HG03521 (cell line): Measurements from ENCODE around the gene ABHD8.

Experiments
- ATAC-seq: cut with Tn5 transposase; IDR thresholded peaks from one replicate; pipeline ENCODE4 v1.9.1; 2021; ENCODE audit warnings: mild to moderate bottlenecking, moderate library complexity; ENCODE audit not compliant: unreplicated experiment

ABHD8 gene

DNA sequence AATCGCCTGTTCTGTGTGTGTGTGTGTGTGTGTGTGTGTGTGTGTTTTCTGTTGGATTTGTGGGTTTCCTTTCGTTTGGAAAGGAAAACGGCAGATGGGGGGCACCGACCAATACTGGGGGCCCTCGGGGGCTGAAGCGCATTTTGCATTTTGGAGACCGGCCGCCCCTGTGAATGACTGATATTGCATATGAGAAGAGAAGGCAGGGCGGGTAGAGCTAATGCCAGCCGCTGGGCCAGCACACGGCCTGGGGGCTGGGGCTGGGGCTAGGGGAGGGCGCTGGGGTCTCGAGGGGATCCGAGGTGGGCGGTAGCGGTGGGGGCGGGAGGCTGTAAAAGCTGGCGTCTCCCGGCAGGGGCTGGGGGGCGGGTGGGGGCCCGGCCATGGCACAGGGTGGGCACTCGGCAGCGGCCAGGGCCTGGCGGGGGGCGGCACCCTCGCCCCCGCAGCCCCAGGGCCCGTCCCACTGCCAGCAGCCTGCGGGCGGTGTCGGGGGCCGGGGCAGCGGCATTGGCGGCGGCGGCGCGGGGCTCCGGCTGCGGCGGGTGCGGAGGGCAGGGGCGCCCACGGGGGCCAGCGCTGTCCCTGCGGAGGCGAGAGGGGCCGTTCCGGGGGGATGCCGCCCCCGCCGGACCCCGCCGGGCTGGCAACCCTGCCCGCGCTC lies 20.2 kb upstream of the ABHD8 start:
- ATAC-seq, result no peak

DNA sequence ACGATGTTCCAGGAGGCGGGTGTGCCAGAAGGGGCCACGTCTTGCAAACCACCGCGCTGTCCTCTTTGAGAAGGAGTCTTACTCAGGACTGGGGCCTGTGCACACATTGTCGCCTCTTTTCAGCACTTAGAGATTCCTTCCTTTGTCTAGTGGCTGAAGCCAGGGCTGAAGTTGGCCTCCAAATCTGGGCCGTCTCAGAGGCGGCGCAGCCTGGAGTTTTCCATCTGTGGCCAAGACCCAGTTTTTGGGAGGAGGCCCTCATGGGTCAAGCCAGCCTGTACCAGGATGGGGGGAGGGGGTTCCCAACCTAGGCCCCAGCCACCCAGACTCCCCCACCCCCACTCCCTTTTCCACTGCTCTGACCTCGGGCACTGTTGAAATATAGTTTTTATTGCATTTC lies 19.6 kb upstream of the ABHD8 start:
- ATAC-seq, result no peak

DNA sequence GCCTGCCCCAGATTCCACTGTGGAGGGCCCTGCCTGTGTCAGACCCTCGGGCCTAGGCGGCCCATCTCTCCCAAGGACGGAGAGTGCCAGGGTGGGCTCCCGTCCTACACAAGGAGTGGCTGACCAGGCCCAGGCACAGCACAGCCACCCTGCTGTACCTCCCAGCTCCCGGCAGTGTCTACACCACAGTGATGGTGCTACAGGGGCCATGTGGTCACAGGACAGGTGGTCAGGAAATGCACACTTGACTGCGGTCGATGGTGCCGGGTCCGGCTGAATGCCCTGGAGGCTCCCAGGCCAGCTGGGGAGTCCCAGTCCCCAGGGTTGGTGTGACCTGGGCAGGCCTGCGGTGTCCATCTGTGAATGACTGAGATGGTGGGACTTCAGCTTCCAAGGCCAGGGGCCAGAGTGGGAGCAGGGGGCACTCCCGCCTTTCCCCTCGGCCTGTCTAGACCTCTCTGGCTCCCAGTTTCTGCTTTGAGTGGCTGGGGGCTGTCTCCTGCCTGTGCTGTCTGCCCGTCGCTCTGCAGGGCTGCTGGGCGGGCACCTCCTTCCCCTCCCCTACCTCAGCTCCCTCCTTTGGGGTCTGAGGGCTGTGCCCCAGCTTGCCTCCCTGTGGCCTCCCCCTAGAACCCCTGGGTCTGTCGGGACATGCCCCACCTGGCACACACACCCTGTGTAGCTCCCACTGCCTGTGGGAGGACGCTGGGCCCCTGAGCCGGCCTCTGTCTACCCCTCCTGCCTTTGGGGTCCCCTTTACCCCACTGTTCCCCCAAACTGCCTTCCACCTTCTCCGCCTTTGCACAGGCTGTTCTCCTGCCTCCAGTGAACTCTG lies 18.6 kb upstream of the ABHD8 start:
- no peak for ATAC-seq

DNA sequence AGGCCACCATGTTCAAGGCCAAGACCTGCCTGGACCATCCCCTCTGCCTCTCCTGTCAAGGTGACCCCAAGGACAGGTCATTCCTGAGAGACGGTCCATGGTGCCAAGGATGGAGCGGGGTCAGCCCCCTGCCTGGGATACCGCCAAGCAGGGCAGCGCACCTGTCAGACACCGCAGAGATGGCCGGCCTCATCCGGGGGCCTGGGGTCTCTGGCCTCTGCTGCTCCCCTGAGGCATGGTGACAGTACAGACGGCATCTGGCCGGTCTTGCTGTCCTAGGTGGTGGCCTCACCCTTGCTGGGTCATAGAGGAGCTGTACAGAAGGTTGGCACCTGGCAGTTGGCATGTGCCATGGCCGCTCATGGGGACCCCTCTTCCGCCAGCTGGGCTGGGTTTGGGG lies 17.2 kb upstream of the ABHD8 start:
- no peak for ATAC-seq

DNA sequence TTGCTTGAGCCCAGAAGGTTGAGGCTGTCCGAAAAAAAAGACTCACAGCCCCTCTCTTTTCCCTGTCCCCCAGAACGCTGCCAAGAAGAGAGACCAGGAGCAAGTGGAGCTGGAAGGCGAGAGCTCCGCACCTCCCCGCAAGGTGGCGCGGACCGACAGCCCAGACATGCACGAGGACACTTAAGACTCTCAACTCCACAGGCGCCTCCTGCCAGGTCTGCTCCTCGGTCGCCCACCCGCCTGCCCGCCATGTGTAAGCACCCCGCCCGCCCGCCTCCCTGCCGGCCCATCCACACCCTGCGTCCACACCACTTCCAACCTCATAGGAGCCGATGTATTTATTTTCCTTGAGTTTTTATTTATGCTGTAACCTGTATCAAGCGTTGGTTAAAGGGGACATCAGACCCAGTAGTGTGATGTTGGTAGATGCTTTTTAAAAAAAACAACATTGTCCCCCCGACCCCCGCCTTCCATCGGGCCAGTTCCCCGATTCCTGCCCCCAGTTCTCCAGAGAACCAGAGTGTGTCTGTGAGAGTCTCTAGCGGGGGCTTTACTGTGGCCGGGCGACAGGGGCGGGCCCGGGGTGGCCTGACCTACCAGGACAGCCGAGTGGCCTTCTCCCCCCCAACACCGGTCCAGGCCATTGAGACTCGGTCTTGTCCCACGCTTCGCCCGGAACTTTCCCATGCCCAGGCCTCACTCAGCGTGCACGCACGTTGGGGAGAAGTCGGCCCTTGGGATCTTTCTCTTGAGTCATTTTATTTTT lies 16.4 kb upstream of the ABHD8 start:
- ATAC-seq, result no peak

DNA sequence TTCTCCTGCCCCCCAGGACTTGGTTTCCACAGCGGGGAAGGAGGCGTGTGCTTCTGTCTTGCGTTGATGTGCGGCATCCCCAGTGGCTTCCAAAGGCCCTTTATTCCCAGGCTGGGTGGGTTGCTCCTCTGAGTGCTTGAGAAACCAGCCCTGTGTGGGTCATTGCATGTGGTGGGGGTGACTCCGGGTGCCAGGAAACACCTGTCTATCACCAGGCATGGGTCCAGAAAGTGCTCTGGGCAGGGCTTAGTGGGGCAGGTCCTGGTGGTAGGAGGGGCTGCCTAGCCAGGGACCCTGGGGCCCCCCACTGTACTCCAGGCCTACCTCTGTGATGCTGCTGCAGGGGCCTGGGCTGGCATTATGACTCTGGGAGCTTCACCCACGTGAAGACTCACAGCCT lies 15.7 kb upstream of the ABHD8 start:
- ATAC-seq, result no peak

DNA sequence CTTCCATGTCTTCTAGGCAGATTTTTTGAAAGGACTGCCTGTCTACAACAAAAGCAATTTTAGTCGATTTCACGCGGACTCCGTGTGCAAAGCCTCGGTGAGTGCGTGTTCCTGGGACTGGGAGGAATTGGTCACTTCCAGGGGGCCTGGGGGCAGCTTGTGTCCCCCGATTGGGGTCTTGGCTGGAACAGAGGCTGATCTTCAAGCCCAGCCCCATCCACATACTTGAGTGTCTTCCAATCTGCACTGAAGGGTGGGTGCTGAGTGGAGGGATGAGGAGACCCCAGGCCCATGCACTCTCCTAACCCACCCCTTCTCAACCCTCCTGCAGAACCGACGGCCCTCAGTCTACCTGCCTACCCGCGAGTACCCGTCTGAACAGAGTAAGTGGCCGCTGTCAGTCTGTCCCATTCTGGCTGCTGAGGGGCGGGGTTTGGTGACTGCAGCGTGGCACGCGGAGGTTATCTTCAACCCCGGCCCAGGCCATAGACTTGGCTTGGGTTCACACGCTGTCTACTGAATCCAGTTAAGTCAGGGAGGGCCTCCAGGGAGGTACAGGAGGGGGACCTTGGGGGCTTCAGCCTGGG lies 10.9 kb upstream of the ABHD8 start:
- no peak for ATAC-seq

DNA sequence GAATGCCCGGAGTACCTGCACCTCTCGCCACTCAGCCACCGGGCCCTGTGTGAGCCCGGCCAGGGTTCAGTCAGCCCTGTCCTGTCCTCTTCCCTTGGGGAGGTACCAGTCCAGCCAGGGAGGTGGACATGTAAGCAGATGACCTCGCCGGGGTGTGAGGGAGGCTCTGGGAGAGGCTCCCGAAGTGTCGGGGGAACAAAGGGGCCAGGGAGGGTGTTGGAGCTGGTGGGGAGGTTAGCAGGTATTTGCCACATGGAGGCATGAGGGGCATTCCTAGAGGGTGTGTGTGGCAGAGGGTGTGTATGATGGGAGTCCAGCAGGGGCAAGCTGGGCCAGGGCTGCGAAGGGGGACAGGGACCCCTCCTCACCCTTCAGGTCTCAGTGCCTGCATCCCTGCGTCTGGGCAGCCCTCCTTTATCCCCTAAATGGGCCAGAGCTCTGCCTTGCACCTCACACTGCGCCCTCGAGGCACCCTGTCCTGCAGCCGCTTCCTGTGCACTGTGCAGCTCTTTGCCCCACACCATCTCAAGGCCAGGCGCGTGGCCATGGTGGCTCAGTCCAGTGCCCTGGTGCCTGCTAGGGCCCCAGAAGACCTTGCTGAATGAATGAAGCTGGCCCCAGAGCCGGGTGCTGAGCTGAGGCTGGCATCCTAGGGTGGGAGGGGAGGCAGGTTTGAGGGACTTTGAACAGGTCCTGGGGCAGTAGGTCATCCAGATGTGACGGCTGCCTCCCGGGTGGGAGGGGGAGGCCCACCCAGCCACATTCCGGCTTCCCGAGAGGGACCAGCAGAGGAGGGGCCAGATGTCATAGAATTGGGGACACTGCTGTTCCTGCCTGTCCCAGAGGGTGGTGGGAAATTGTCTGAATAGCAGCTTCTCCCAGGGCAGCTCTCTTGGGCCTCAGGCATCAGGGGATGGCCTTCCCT lies 9.2 kb upstream of the ABHD8 start:
- no peak for ATAC-seq

DNA sequence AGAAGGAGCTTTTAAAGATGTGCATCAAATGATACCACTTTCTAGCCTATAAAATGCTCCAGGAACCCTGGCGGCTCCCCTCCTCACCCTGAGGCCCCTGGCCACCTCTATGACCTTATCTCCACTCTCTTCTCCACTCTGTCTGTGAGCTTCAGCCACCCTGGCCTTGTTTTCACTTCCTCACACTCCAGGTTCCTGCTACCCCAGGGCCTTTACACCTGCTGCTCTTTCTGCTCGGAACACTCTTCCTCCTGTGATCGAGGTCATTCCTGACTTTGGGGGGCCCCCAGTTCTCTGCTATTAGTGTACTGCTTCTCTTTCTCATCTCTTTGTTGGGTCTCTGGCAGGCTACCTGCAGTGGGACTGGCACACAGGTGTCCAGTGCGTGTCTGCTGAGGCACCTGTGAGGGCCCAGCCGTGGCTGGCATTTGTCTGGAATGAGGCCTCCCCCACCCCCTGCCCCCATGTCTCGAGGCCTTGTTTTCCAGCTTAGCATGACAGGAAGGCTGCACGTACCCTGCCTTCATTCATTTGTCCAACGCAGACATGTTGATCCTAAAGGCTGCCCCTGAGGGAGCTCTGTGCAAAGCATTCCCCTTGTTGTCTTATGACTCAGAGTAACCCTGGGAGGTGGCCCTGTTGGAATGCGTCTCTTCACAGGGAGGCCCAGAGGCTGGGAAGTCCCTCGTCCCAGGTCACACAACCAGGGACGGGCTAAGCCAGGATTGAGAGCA lies 8.4 kb upstream of the ABHD8 start:
- no peak for ATAC-seq

DNA sequence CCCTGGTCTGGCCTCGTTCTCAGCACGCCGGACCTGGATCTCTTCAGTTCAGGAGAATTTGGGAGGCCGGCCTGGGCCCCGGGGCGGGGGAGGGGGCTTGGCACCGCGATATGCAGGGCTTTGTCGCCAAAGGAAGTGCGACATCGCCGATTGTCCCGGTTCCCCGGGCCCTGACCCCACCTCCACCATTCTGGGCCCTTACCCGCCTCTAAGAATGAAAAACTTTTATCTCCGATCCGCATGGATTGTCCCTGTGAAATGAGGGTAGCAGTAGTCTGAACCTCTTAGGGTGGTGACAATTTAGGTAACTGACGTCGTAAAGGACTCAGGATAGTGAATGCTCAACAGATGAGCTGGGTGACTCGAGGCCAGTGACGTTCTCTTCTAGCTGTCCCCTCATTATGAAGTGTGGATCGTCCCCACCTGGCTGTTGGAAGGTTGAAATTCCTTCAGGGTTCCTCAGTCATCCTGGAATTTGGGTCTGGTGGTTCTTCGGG lies 6.8 kb upstream of the ABHD8 start:
- no peak for ATAC-seq

DNA sequence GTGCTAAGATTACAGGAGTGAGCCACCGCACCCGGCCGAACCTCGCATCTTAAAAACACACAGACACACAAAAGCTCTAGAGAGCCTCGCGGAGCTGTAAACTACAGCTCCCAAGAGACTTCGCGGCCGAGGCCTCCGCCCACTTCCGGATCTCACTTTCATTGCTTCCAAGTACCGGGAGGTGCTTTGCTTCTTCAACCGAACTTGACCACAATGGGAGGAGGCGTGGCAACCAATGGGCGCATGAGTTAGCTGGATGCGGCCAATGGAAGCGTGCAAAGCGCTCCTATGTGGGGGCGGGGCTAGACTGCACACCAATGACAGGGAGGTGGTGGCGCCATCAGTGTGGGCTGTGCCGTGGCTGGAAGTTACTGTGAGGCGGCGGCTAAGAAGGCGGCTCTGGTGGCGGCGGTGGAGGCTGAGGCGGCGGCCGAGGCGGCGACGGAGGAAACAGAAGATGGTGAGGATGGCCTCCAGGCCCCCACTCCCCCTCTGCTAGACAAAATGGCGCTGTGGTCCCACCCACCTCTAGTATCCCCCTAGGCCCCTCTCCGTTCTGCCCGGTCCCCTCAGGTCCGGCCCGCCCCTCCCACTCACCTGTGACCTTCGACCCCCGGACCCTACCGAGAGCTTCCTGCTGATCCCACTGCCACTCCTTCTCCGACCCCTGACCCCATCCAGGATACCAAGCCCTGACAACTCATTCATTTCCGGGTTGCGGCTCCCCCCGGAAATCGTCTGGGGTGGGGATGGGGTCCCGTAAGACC lies 6.2 kb upstream of the ABHD8 start, which contains the start of gene DDA1:
Gene DDA1, plus strand, starts transcription at position 366 of the 767 bp plus-strand sequence. Its CDS starts 92 bp downstream, at position 458.
- ATAC-seq, result peak; percentile 54

DNA sequence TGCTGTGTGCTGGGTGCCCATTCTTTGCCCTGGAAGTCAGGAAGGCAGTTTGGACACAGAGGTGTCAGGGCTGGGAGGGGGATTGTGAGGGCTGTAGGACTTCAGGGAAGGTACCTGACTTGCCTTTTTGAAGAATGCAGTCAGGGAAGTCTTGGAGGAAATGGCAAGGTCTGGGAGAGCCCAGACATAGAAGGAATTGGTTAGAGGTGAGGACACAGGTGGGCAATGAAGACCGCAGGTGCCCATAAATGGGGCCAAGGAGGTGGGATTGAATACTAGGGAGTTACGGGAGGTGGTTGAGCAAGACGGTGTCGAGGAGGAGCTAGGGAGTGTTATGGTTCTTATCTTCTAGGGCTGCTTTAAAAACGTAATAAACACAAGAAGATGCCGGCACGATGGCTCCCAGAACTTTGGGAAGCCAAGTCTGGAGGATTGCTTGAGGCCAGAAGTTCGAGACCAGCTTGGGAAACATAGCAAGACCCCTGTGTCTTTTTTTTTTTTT lies 4.7 kb upstream of the ABHD8 start:
- ATAC-seq, result no peak

DNA sequence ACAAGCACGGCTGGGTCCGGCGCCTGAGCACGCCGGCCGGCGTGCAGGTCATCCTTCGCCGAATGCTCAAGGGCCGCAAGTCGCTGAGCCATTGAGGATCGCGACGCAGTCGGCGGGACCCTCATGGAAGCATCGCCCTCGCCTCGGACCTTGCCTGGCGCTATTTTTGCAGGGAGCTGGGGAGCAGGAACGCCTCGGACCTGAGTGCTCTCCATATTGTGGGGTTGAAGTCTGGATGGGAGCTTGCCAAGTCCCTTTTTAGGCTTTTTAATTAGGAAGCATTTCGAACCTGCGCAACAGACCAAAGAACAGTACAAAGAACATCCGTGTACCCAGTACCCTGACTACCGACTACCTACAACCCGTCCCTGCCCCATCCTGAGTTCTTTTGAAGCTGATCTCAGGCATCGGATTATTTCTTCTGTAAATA lies 3.1 kb upstream of the ABHD8 start:
- no peak for ATAC-seq

DNA sequence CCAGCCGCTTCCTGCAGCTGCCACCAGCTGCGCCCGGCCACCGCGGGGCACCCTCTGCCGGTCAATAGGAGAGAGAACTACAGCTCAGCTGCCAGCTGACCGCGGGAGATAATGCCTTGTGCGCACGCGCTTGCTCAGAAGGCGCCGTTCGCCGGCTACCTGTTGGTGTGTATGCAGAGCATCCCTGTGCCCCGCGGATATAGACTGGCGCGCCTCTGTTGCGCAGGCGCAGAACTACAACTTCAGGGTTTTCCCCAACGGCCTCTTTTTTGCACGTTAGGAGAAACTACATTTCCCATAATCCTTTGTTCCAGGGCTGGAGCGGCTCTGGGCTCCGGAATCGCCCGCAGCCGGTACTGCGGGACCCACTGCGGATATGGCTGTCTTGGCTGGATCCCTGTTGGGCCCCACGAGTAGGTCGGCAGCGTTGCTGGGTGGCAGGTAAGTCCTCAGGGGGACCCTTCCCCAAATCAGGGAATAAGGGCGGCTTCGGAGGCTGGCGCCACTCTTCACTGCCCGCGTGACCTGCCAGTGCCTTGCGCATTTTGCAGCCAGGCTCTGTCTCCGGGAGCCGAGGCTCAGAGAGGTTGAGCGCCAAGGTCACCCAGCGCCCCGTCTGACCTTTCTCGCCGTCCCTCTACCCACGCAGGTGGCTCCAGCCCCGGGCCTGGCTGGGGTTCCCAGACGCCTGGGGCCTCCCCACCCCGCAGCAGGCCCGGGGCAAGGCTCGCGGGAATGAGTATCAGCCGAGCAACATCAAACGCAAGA lies 2.5 kb upstream of the ABHD8 start, which contains the start of gene MRPL34:
Gene MRPL34, plus strand, starts transcription at position 356 of the 768 bp plus-strand sequence. Its CDS starts 21 bp downstream, at position 377.
- peak; percentile 56 for ATAC-seq

DNA sequence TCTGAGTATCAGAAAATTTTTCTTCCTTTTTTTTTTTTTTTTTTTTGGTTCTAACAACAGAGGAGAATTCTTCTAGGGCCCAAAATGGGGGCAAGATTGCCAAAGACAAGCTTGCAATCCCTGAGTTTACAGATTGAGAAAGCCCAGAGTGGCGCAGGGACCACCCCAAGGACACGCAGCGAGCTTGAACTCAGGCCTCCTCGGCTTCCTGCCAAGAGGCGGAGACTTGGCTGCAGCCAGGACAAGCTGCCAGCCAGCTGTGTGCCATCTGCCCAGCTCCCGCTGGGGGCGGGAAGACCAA lies 1.9 kb upstream of the ABHD8 start:
- no peak for ATAC-seq

DNA sequence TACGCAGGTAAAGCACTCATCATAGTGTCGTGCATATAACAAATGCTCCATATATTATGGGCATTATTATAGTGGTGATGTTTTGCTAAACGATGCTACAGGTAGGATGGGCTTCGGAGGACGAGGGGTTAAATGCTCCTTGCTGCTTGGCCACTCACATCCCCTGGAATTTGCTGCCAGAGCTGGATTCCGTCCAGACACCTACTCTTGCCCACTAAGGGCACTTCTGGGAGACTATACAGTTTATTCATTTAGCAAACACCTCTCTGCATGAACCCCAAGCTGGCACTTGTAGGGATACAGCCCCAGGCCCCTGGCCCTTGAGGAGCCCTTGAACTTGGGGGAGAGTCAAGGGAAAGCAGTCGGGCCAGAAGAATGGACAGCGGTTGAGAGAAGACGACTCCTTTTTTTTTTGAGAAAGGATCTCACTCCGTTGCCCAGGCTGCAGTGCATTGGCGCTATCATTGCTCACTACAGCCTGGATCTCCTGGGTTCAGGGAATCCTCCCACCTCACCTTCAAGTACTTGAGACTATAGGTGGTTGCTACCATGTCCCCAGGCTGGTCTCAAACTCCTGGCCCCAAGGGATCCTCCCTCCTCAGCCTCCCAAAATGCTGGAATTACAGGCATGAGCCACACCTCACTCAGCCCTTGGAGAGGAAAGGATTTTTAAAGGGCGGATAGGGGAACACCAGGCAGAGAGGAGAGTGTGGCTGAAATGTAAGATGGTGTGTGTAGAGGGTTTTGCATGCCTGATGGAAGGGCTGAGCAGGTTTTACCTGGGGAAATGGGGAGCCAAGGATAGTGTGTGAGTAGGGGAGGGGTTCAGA lies 1.4 kb upstream of the ABHD8 start:
- ATAC-seq, result no peak

DNA sequence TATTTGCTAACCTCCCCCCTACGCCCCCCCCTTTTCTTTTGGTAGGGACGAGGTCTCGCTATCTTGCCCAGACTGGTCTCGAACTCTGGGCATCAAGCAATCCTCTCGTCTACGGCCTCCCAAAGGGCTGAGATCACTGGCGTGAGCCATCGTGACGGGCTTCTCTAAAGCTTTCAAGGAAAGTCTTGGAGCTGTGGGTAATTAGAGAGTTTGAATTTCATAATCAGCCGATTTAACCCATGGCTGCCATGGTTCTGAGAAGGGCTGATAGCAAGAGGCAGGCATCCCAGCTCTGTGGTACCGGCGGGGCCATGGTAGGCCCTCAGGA lies 679 bp upstream of the ABHD8 start:
- no peak for ATAC-seq
